ENCODE data around the gene DHRS3. TPM values are rescaled to one million over a fixed set of nuclear protein-coding genes. Genes with fewer than 3 reads are reported as not detected.
A peak's percentile ranks its signal among the peaks of the same experiment; 100 is the strongest.

DHRS3 gene
- polyA plus RNA-seq, 1 of the 3 experiments (the other 2 are of a cell fraction), result 44.8 TPM

- 80% methylated on average over 7 of the region's 7 CpGs for WGBS (ENCODE audit: low lambda C conversion rate)
- Histone ChIP-seq H3K4me2 (peak overlapping the region; percentile 86; the same call in 1 of the 2 replicates), H4K20me1 (ENCODE audit: insufficient read depth) (no peaks in the 10 kb centered on the region), H3K9me2 (no peaks in the 10 kb centered on the region), H3K27me3 (ENCODE audit: insufficient read depth) (no peaks in the 10 kb centered on the region), H3K9ac (no peak overlapping the region), H3K9me3 (no peaks in the 10 kb centered on the region), H3K4me3 (ENCODE audit: low read depth in 2 of 2, low read length in 1 of 2) (peak overlapping the region in 1 of 2 experiments; percentile 48; a peak in 2 of 4 replicates), H3K27ac (ENCODE audit: low read depth in 2 of 2, low read length in 1 of 2) (peak overlapping the region in 1 of 2 experiments; percentile 79; a peak in 1 of 4 replicates), H3F3A (replicated peaks; ENCODE audit: insufficient read depth) (peaks cover 18% of the 10 kb centered on the region), H2AFZ (ENCODE audit: low read depth) (no peak overlapping the region), H3K4me1 (ENCODE audit: control insufficient read depth in 1 of 2, insufficient read depth in 2 of 2, low read depth in 1 of 2, low read length in 1 of 2) (peaks cover 26 to 27% of the 10 kb centered on the region in 2 experiments; a peak in 3 of 4 replicates), H3K36me3 (replicated peaks in 1 of 2; ENCODE audit: control insufficient read depth in 1 of 2, insufficient read depth in 2 of 2, low read length in 1 of 2) (peaks cover 0 to 7% of the 10 kb centered on the region in 2 experiments), H3K79me2 (ENCODE audit: insufficient read depth) (no peaks in the 10 kb centered on the region)
- POLR2A ChIA-PET, result no interaction called here
- TF ChIP-seq TAF1 (IDR thresholded peaks at IDR 0.05; ENCODE audit: borderline replicate concordance, low read depth, low read length) (no peak), GABPA (IDR thresholded peaks at IDR 0.05; ENCODE audit: low read depth) (no peak), NFIC (IDR thresholded peaks at IDR 0.05; ENCODE audit: borderline replicate concordance) (no peak), IRF3 (IDR thresholded peaks at IDR 0.05; ENCODE audit: low read depth, low read length) (no peak), TCF12 (IDR thresholded peaks at IDR 0.05) (no peak), GATA2 (CRISPR knock-in tag; IDR thresholded peaks at IDR 0.05) (no peak), NRF1 (IDR thresholded peaks at IDR 0.05; ENCODE audit: low read depth, low read length) (no peak), FOXM1 (IDR thresholded peaks at IDR 0.05; ENCODE audit: low read depth) (no peak), JUND (IDR thresholded peaks at IDR 0.05) (no peak), MEF2A (IDR thresholded peaks at IDR 0.05; ENCODE audit: borderline replicate concordance, low read depth) (no peak), USF1 (IDR thresholded peaks at IDR 0.05; ENCODE audit: borderline replicate concordance, low read depth) (no peak)
- CTCF ChIA-PET, result interaction anchor here (1.1 to 2.4 kb wide), 2 partner anchors 13 to 44 kb away, joined by 6 to 9 read pairs; no protein-coding TSS in a partner anchor
- DNase-seq, result no peak
These were observed 3.4 kb downstream of the DHRS3 start for GRCh38 chr1:12614402-12615158.

- WGBS (ENCODE audit: low lambda C conversion rate), result 93% methylated on average over 3 of the region's 4 CpGs
- Histone ChIP-seq H4K20me1 (ENCODE audit: insufficient read depth) (no peaks in the 10 kb centered on the region), H3K4me2 (no peak overlapping the region), H3K4me1 (ENCODE audit: control insufficient read depth in 1 of 2, insufficient read depth in 2 of 2, low read depth in 1 of 2, low read length in 1 of 2) (peaks cover 13 to 22% of the 10 kb centered on the region in 2 experiments; a peak in 1 of 4 replicates), H3K79me2 (ENCODE audit: insufficient read depth) (no peaks in the 10 kb centered on the region), H3F3A (replicated peaks; ENCODE audit: insufficient read depth) (peaks cover 7% of the 10 kb centered on the region), H3K27ac (ENCODE audit: low read depth in 2 of 2, low read length in 1 of 2) (no peak overlapping the region), H3K9me2 (no peaks in the 10 kb centered on the region), H3K9ac (no peak overlapping the region), H3K9me3 (no peaks in the 10 kb centered on the region), H3K27me3 (ENCODE audit: insufficient read depth) (no peaks in the 10 kb centered on the region), H2AFZ (ENCODE audit: low read depth) (no peak overlapping the region), H3K36me3 (replicated peaks in 1 of 2; ENCODE audit: control insufficient read depth in 1 of 2, insufficient read depth in 2 of 2, low read length in 1 of 2) (peaks cover 0 to 7% of the 10 kb centered on the region in 2 experiments), H3K4me3 (ENCODE audit: low read depth in 2 of 2, low read length in 1 of 2) (no peak overlapping the region)
- POLR2A ChIA-PET, result no interaction called here
- DNase-seq, result no peak
- CTCF ChIA-PET, result interaction anchor here (0.7 to 0.9 kb wide), 2 partner anchors 17 to 299 kb away, joined by 3 read pairs; no protein-coding TSS in a partner anchor
- TF ChIP-seq USF1 (IDR thresholded peaks at IDR 0.05; ENCODE audit: borderline replicate concordance, low read depth) (no peak), FOXM1 (IDR thresholded peaks at IDR 0.05; ENCODE audit: low read depth) (no peak), ZBTB33 (IDR thresholded peaks at IDR 0.05; ENCODE audit: borderline replicate concordance, low read depth) (no peak), EZH2phosphoT487 (IDR thresholded peaks at IDR 0.05; ENCODE audit: borderline replicate concordance, low read depth) (no peak), RAD21 (IDR thresholded peaks at IDR 0.05; ENCODE audit: low read length) (no peak), TEAD4 (IDR thresholded peaks at IDR 0.05; ENCODE audit: borderline replicate concordance, insufficient read depth) (no peak), POLR2AphosphoS5 (IDR thresholded peaks at IDR 0.05; ENCODE audit: low read depth, low read length) (no peak), MXI1 (IDR thresholded peaks at IDR 0.05; ENCODE audit: low read depth, low read length) (no peak), TCF12 (IDR thresholded peaks at IDR 0.05) (no peak), GATA2 (CRISPR knock-in tag; IDR thresholded peaks at IDR 0.05) (no peak), NFIC (IDR thresholded peaks at IDR 0.05; ENCODE audit: borderline replicate concordance) (no peak), CTCF (IDR thresholded peaks at IDR 0.05) (no peak), MEF2A (IDR thresholded peaks at IDR 0.05; ENCODE audit: borderline replicate concordance, low read depth) (no peak)
These were observed 4.8 kb downstream of the DHRS3 start for GRCh38 chr1:12613180-12613579.
